Measurements from ENCODE around the gene POLR3B.
"Not testable (repeated sequence)": the region's sequence is repeated elsewhere in the genome, so short reads cannot be mapped to it uniquely, and the experiment has no call there.

Gene POLR3B

DNA sequence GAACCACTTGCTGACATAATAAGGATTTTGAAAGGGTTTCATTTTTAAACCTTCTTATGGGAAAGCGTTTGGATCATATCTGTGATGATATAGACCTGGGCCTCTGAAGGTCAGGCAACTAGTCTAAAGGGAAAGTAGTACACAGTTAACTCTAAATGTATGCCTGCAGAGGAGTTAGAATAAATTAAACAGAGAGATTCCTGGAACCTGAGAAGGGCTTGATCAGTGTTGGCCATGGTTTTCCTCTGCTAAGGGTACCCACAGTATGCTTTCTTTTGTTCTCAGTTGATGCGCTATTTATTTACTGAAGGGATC, 14.4 kb upstream of the POLR3B start:
- no peak for DNase-seq

DNA sequence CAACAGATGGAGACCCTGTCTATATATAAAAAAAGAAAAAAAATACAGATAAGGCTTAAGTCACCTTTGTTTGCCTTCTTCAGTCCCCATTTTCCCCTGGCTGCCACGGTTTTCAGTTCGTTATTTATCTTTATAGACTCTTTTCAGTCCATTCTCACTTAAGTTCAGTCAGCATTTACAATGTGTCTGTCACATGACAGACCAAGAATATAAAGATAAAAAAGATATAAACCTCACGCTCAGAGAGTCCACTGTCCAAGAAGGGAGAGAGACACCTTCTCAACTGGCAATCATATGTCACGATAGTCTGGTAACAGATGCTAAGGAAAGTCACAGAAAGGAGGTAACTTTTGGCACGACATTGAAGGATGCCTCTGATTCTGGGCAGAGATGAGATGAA, 13.4 kb upstream of the POLR3B start:
- no peak for DNase-seq

DNA sequence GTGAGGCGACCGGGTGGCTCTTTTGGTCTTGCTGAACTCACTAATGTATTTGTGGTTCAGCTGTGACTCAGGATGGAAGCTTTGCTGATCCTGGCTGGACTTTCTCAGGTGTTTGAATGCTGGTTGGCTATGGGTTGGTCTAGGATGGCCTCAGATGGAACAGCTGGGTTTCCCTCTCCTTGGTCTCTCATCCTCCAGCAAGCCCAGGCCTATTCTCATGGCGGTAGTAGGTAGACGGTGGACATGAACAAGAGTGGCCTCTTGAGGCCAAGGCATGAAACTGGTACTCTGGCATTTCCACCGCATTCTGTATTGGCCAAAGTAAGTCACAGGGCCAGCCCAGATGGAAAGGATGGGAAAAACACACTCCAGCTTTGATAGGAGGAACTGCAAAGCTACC, 11.8 kb upstream of the POLR3B start:
- no peak for DNase-seq

DNA sequence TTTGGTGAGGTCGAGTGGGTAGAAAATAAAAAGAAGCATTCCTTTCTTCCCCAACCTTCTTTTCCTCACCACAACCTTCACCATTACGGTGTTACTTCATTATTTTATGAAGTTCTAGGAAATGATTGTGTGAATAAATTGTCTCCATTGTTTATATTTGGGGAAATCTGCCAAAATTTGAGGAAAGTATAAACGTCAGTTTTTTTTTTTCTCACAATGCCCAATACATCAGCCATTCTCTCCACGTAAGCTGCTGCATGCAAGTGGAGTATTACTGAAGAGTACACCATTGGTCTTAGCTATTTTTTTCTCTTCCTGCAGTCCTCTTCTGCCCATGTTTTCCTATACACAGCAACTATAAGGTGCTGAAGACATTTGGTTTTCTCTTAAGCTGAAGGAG, 9.1 kb upstream of the POLR3B start:
- DNase-seq: no peak

DNA sequence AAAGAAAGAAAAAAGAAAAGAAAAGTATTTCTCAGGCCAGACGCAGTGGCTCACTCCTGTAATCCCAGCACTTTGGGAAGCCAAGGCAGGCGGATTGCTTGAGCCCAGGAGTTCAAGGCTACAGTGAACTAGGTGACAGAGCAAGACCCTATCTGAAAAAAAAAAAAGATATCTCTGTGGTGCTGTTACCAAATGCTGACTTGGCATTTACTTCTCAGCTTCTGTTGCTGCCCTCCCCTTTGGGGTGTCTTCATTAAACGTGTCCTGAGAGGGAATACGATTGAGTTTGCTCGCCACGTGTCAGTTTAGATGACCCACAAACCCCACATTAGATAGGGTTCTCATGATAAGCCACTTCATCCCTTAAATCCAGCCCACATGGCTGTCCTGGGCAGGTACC, 4.4 kb upstream of the POLR3B start:
- DNase-seq: no peak

DNA sequence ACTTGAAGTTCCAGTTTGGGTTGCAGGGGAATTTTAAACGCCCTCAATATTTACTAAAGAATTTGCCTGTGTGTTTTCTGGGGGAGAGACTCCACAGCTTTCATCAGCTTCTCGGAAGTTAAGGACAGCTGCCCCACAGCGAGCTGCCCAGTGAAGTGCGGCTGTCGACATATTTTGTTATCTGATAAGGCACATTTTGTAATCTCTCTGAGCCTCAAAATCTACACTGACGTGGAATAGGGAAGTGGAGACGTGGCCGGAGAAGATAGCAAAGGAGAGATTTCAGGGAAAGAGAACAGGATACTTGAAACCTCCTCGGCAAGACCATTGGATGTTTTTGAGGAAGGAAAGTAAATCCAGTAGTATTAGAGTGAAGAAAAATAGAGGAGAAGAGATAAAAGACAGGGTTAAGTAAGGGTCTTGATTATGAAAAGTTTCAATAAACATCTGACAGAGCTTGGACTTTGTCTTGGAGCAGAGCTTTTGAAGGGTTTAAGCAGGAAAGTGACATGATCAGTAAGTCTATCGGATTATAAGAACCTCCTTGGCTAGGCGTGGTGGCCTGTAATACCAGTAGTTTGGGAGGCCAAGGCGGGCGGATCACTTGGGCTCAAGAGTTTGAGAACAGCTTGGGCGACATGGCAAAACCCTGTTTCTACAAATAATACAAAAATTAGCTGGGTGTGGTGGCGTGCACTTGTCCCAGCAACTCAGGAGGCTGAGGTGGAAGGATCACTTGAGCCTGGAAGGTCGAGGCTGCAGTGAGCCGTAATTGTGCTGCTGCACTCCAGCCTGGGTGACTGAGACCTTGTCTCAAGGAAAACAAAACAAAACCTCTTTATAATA, 1.1 kb downstream of the POLR3B start:
- DNase-seq: no peak

DNA sequence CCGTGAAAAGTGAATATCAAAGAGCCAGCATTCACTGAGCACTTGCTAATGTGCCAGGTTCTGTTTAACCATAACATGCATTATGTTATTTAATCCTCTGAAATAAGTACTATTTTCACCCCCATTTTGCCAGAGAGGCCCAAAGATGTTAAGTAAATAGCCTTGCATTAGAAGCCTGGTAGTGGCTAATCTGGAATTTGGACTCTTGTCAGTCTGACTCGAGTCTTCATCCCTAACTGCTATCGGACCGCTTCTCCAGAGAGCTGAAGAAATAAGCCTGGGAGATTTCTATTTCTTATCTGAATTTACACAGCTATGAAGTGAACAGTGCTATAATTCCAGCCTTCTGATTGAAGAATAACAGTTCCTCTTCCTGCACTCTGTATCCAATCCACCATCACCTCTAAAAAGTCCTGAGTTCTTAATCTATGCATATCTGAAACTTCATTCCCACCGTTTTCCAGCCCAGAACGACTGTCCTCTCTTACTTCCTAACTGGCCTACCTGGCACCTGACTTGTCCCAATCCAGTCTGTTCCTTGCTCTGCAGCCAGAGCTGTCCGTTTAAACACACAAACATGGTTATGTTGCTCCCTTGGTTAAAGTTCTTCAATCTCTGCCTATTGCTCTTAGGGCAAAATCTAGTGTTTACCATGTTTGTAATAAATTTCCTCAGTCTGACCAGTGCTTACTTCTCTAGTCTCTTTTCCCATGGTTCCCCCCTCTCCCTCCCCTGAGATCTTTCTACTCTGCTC, 2.3 kb downstream of the POLR3B start:
- DNase-seq: no peak

DNA sequence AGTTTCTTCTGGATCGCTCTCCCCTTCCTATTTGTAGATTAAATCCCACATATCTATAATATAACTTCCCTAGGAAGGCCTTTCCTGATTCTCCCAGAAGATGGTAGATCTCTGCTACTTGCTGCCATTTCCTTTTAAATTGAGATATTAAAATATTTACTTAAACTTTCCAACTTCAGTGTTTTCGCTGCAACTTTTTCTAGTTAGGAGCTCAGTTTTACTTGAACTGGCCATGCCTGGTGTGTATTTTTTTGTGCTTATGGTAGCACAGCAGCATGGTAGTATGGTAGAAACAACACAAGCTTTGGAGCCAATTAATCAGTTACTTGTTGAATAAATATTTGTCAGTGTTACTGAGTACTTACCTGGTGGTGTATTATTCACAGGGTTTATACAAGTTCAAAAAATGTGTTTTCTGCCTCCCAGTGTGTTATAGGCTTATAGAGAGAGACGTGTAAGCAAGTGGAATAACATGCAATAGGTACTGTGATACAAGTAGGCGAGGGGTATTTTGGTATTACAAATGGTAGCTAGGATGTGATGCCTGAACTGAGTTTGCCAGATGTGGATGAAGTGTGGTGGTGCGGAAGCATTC, 2.9 kb downstream of the POLR3B start:
- no peak for DNase-seq

DNA sequence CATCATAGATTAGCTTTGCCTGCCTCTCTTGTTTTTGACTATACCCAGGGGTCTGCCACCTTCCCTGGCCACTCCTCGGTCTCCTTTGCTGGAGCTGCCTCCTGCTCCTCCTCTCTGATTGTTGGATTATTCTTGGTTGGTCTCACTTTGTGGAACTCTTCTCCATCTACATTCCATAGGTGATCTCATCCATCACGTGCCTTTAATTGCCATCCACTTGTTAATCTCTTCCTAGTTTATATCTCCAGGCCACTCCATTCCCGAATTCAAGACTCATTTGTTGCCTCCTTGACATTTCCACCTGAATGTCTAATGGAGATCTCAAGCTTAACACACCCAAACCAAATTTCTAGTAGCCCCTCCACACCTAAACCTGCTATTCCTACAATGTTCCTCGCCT, 5.4 kb downstream of the POLR3B start:
- no peak for DNase-seq

DNA sequence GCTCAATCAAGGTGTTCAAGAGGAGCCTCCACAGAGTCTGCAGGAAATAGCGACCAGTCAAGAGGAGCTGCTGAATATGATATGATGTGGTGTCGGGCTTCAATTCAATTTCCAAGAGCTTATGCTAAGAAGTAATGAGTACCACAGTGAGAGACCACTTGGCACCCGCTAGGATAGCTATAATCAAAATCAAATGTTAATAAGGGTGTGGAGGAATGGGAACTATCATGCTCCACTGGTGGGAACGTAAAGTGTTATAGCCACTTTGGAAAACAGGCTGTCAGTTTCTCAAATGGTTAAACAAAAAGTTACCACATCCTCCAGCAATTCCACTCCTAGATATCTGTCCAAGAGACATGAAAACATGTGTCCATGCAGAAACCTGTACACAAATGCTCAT, 6.7 kb downstream of the POLR3B start:
- DNase-seq: no peak

DNA sequence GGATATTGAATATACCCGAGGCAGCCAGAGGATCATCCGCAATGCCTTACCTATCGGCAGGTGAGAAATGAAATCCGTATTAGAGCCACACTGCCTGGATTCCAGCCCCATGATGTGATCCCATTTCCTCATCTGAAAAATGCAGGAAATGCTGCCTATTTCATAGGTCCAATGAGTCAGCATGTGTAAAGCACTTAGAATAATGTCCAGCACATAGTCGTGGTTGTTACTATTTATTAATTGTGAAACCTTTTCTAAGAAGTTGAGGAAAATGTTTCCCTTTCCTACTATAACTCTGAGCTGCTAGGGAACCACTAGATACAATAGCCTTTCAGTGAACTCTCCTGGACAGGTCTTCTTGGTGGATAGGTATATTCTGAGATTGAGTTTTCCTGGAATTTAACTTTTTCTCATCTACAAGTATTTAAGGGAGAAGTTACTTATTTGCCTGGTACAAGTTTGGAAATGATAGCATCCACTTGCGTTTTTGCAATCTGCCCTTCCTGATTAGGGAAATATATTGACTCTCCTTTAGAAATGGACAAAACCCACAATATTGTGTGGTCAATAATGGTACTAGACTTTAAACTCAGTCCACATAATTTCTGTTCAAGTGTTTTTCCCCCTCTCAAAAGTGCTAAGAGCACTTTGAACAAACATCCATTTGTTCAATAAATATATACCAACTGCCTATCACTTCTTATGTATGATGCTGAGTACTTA, 12.2 kb downstream of the POLR3B start:
- DNase-seq: no peak

DNA sequence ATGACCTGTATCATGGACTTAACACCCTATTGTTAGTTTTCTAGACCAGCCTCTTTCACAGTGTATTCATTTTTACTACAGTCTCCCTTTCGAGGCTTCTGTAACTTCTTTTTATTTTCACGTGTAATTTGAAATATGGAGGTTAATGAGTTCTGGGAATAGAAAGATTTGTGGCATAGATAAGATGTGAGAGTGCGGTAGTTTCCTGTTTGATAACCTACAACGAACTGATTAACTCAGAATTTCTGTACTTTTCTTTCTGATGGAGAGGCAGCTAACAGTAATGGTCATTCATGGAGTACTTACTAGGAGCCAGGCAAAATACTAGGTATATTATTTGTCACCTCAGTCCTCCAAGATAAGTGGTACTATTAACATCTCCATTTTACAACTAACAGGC, 21.2 kb downstream of the POLR3B start:
- DNase-seq: no peak

DNA sequence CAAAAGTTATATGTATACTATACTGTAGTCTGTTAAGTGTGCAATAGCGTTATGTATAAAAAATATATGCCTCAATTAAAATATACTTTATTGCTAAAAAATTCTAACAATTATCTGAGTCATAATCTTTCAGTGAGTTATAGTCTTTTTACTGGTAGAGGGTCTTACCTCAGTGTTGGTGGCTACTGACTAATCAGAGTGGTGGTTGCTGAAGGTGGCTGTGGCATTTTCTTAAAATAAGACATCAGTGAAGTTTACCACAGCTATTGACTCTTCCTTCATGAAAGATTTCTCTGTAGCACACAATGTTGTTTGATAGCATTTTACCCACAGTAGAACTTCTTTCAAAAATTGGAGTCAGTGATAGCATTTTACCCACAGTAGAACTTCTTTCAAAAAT, 23.4 kb downstream of the POLR3B start:
- no peak for DNase-seq

DNA sequence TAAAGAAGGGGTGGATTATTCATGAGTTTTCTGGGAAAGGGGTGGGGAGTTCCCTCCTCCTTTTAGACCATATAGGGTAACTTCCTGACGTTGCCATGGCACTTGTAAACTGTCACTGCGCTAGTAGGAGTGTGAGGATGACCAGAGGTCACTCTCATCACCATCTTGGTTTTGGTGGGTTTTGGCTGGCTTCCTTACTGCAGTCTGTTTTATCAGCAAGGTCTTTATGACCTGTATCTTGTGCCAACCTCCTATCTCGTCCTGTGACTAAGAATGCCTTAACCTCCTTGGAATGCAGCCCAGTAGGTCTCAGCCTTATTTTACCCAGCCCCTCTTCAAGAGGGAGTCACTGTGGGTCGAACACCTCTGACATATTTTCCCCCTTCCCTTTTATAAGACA, 24.3 kb downstream of the POLR3B start:
- DNase-seq: not testable (repeated sequence)

DNA sequence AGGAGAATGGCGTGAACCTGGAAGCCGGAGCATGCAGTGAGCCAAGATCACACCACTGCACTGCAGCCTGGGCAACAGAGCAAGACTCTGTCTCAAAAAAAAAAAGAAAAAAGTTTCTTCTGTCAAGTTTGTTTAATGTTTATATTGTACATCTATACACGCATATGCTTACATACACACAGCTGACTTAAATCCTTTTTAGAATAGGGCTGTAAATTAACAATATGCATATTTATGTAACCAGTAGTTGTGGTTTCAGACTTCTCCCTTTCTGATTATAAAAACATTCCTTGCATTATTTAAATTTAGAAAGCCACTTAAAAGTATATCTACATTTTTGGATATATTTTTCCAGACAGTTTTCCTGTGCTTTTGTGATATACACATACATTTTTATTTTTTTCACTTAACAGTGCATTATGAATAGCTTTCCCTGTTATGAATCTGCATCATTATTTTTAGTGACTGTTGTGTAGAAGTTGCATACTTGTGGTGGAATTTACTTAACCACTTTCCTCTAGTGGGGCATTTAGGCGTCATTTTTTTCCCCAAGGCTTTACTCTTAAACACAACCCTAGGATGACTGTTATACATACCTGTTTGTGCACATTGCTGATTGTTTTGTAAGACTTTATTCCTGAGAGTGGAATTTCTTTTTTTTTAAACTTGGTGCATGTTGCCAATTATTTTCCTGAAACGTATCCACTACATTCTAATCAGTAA, 29.4 kb downstream of the POLR3B start:
- no peak for DNase-seq

DNA sequence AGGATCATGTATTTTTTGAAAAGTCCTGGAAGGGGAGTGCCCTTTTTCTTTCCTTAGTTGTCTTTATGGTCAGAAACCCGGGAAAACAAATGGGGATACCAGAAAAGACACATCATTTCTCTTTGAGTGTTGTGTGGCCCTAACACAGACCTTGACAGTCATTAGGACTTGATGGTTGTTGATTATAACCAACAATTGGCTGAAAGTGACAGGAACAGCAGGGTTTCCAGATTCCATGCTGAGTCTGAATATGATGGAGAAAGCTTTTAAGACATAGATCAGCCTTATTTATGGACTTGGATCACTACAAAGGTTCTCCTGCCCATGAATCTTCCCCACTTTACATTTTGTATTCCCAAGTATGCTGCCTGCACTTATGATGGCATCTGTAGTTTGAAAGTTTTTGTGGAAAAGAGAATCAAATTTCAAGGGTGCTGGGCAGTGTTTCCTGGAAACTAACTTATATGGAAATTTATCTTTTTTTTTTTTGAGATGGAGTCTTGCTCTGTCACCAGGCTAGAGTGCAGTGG, 30.4 kb downstream of the POLR3B start:
- DNase-seq: no peak

DNA sequence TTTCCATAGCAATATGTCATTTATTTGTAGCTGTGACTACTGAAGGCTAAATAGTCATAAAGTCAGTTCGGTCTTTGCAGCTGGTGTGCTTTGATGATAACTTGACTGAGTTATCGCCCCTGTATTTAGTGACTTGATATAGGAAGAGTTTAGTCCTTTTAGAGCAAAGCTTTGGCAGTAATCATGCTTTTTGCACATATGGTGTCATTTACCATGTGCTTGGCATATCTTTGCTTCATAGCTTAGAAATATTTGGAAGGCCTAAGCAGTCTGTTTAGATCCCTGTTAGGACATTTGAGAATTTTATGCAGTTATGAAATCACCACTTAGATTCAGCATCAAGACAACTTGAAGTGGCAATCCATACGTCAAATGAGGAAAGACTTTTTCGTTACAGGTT, 31.6 kb downstream of the POLR3B start:
- DNase-seq: no peak

DNA sequence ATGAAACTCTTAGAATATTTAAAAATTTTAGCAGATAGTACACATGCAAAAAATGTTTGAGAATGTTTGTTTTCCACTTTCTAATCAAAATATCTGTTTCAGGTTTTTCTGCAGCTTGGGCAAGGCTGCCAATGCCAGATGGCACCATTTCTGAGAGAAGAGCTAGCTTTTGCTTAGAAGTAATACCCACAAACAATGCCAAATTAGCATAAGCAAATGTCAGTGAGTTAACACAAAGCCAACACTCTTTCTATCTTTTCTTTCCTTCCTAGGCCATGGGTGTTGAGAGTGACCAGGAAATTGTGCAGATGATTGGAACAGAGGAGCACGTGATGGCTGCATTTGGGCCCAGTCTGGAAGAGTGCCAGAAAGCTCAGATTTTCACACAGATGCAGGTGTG, 35.2 kb downstream of the POLR3B start:
- no peak for DNase-seq

DNA sequence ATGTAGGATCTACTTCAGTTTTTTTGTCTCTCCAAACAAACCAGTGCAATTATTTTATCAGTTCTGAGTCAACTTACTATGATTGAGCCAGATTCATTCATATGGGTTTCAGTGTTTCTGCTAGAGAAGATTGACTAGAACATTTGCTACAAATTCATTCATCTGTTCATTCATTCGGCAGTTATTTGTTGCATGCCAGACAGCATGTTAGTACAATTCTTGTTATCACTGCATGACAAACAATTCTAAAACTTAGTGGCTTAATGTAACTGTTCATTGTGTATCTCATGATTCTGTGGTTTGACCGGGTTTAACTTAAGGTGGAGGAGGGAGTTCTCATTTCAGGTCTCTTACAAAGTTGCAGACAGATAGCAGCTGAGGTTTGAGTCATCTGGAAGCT, 52.3 kb downstream of the POLR3B start:
- no peak for DNase-seq

DNA sequence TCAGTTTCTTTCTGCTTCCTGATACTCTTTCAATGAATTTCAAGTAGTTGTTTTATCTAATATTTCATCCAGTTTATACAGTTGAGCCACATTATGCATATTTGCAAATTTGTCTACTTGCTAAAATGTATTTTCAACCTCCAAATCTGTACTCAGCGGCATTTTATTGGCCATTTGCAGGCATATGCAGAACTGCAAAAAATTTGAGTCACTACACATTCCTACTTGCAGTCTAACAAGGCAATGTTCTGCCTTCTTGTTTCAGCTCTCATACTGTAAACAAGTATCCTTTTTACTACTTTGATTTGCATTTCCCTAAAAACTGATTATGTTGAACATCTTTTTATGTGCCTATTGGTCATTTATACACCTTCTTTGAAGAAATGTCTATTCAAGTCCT, 55.0 kb downstream of the POLR3B start:
- DNase-seq: no peak

DNA sequence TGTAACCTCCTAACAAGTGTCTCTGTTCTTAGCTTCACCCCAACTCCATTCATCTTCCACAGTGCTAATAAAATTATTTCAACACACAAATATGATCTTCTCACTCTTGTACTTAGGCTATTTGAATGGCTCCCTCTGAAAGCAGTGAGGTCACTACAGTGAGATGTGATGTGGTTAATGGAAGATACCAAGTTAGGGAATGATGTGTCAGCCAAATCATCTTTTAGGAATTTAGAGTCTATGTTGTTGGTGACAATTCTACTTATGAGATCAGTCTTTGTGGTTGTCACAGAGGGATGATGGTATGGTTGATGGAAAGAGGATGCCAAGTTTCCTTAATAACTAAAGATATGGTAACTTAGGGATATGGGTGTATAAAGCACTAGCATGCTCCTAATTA, 57.6 kb downstream of the POLR3B start:
- DNase-seq: no peak

DNA sequence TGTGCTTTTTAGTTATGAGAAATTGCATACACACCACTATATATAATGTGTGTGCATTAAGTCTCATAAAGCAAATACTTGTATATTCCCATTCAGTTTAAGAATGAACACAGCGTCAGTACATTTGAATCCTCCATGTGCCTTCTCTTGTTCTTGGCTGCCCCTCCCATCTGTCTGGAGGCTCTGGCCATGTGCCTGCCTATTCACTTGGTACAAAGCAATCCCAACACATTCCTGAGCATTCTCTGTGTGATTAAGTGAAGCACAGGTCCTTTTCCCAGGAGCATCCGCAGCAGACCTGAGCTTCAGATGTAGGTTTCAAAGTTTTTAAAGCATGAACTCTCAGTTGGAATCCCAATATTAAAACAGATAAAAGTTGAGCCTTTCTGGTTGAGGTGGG, 58.7 kb downstream of the POLR3B start:
- no peak for DNase-seq
